ENCODE results near the gene KDM2A.

DNA sequence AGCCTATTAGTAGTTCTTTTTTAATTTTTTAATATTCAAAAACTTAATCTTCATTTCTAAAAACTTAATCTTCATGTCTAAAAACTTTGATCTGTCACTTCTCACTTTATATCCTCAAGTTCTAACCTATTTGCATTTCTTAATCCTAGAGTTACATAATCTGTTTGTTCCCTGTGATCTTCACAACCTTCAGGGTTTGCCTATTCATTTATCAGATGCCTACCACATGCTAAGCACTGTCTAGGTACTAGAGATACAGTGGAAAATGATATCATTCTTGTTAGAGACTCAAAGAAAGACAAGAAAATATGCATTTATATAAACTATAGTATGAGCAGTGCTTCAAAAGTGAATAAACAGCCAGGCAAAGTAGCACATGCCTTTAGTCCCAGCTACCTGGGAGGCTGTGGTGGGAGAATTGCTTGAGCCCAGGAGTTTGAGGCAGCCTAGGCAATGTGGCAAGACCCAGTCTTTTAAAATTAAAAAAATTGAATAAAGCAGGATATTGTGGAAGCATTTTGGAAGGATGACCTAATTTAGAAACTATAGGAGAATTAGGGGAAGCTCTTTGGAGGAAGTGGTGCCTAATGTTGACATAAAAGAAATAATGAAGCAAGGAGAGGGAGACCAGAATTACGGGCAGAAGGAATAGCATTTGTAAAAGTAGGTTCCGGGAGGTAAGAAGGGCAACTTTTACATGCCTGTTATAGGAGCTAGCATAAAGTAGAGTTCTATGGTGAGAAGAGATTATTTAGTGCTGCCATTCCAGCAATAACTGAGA lies 92.8 kb downstream of the KDM2A start:
- no peak for TF ChIP-seq ELF1 (CRISPR knock-in tag; IDR thresholded peaks at IDR 0.05)
- TF ChIP-seq, protein P1, sequence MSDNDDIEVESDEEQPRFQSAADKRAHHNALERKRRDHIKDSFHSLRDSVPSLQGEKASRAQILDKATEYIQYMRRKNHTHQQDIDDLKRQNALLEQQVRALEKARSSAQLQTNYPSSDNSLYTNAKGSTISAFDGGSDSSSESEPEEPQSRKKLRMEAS (IDR thresholded peaks at IDR 0.05), result no peak
- no peak for TF ChIP-seq POLR2AphosphoS5 (IDR thresholded peaks at IDR 0.05; ENCODE audit: low read depth, low read length)
- no peak for TF ChIP-seq GATAD1 (CRISPR knock-in tag; IDR thresholded peaks at IDR 0.05)
- TF ChIP-seq ZNF850 (CRISPR knock-in tag; conservative IDR thresholded peaks at IDR 0.05), result no peak
- TF ChIP-seq ZNF441 (CRISPR knock-in tag; IDR thresholded peaks at IDR 0.05; ENCODE audit: borderline replicate concordance), result no peak
- no peak for TF ChIP-seq ZNF670 (CRISPR knock-in tag; IDR thresholded peaks at IDR 0.05; ENCODE audit: borderline replicate concordance)
- no peak for TF ChIP-seq NR2C2 (CRISPR knock-in tag; IDR thresholded peaks at IDR 0.05; ENCODE audit: borderline replicate concordance)
- TF ChIP-seq ZFP82 (CRISPR knock-in tag; IDR thresholded peaks at IDR 0.05; ENCODE audit: borderline replicate concordance), result no peak
- no peak for TF ChIP-seq HNF4A (CRISPR knock-in tag; IDR thresholded peaks at IDR 0.05)
- TF ChIP-seq CREB1 (IDR thresholded peaks at IDR 0.05), result no peak
- no peak for TF ChIP-seq CREB1 (CRISPR knock-in tag; IDR thresholded peaks at IDR 0.05)
- no peak for TF ChIP-seq SRSF4 (IDR thresholded peaks at IDR 0.05; ENCODE audit: low read depth, low read length, poor library complexity, severe bottlenecking)
- no peak for TF ChIP-seq MAZ (IDR thresholded peaks at IDR 0.05; ENCODE audit: borderline replicate concordance, low read depth, low read length)
- no peak for TF ChIP-seq MAZ (CRISPR knock-in tag; IDR thresholded peaks at IDR 0.05; ENCODE audit: low read depth)
- TF ChIP-seq NCOA1 (CRISPR knock-in tag; IDR thresholded peaks at IDR 0.05), result no peak
